HG02870 (cell line): Measurements from ENCODE around the gene MRPS18A.
A peak's percentile ranks its signal among the peaks of the same experiment; 100 is the strongest.
"Not testable (repeated sequence)": the region's sequence is repeated elsewhere in the genome, so short reads cannot be mapped to it uniquely, and the experiment has no call there.

Experiments used
- ATAC-seq: cut with Tn5 transposase; IDR thresholded peaks from one replicate; pipeline ENCODE4 v1.9.1; 2021; ENCODE audit warnings: mild to moderate bottlenecking, moderate library complexity; ENCODE audit not compliant: unreplicated experiment

MRPS18A gene

GRCh38 chr6:43639984-43640800 is 47.4 kb downstream of the MRPS18A start:
- ATAC-seq = no peak

GRCh38 chr6:43636308-43636659 is 51.3 kb downstream of the MRPS18A start:
- ATAC-seq = no peak

- peak; percentile 76 for ATAC-seq
Measured at GRCh38 chr6:43635387-43636307, 51.9 kb downstream of the MRPS18A start, which contains the start of gene MAD2L1BP. TSS of gene MAD2L1BP (plus strand) at chr6:43635840. CDS start at chr6:43635876, 36 bp downstream.

GRCh38 chr6:43634702-43635303 is 52.8 kb downstream of the MRPS18A start:
- ATAC-seq = no peak

GRCh38 chr6:43633002-43633401 is 54.6 kb downstream of the MRPS18A start:
- ATAC-seq = not testable (repeated sequence)

GRCh38 chr6:43630980-43631619 is 56.5 kb downstream of the MRPS18A start:
- ATAC-seq = no peak

GRCh38 chr6:43629505-43630300 is 57.9 kb downstream of the MRPS18A start:
- peak; percentile 67 for ATAC-seq

- peak; percentile 80 for ATAC-seq
Measured at GRCh38 chr6:43629104-43629504, 58.5 kb downstream of the MRPS18A start, which contains the start of gene GTPBP2. TSS of gene GTPBP2 (minus strand) at chr6:43629264. CDS start at chr6:43629162, 102 bp downstream.

GRCh38 chr6:43628393-43629103 is 59.0 kb downstream of the MRPS18A start:
- ATAC-seq = no peak

- no peak for ATAC-seq
Measured at GRCh38 chr6:43627008-43627825, 60.4 kb downstream of the MRPS18A start.

GRCh38 chr6:43625393-43625992 is 62.1 kb downstream of the MRPS18A start:
- ATAC-seq = no peak

- no peak for ATAC-seq
Measured at GRCh38 chr6:43624786-43625288, 62.8 kb downstream of the MRPS18A start.

GRCh38 chr6:43623880-43624785 is 63.5 kb downstream of the MRPS18A start:
- no peak for ATAC-seq

- no peak for ATAC-seq
Measured at GRCh38 chr6:43622541-43622940, 65.0 kb downstream of the MRPS18A start.

- ATAC-seq = no peak
Measured at GRCh38 chr6:43621836-43622180, 65.8 kb downstream of the MRPS18A start.
